ENCODE measurements around the gene EXOC7. TPM values are rescaled to one million over a fixed set of nuclear protein-coding genes. Genes with fewer than 3 reads are reported as not detected.

EXOC7 gene
- total and polyA plus RNA-seq, 2 donors (not counting 1 experiment from before 2014, with no cell fraction given): 66.8 to 88.8 TPM

GRCh38 chr17:76149214-76149613 is 45.6 kb upstream of the EXOC7 start:
- DNase-seq (ENCODE audit: low read depth in 2 of 2): no peak
- no peaks in the 10 kb centered on the region for H3K9me3 ChIP-seq (ENCODE audit: control insufficient read depth, insufficient read depth, low read depth, low read length)
- no peaks in the 10 kb centered on the region for H3K4me1 ChIP-seq (ENCODE audit: control insufficient read depth, extremely low read depth, insufficient read depth, low read length)
- no peak overlapping the region for H3K9ac ChIP-seq (ENCODE audit: insufficient read depth, low read length)
- TF ChIP-seq CTCF (conservative IDR thresholded peaks at IDR 0.05 in 1 of 2, IDR thresholded peaks at IDR 0.05 in 1 of 2; ENCODE audit: low read depth in 1 of 2, low read length in 2 of 2) (no peak), EZH2 (IDR thresholded peaks at IDR 0.05; ENCODE audit: low read length, missing control alignments) (no peak)
- no peak overlapping the region for H3K27ac ChIP-seq (ENCODE audit: insufficient read depth, low read length)
- no peaks in the 10 kb centered on the region for H3K36me3 ChIP-seq (ENCODE audit: control insufficient read depth, insufficient read depth, low read length)
- no peak overlapping the region for H2AFZ ChIP-seq (ENCODE audit: low read length)
- H3K4me3 ChIP-seq (replicated peaks in 1 of 4; ENCODE audit: control extremely low read depth in 1 of 4, insufficient read depth in 1 of 4, low read depth in 3 of 4, low read length in 4 of 4): no peak overlapping the region
- no peaks in the 10 kb centered on the region for H3K27me3 ChIP-seq (ENCODE audit: control insufficient read depth, insufficient read depth, low read length)
- no peaks in the 10 kb centered on the region for H3K79me2 ChIP-seq (ENCODE audit: control insufficient read depth, insufficient read depth, low read length)
- H4K20me1 ChIP-seq (ENCODE audit: control insufficient read depth, extremely low read depth, insufficient read depth, low read length): no peaks in the 10 kb centered on the region
- H3K4me2 ChIP-seq (ENCODE audit: extremely low read depth, insufficient read depth, low read length): no peak overlapping the region

GRCh38 chr17:76148015-76148326 is 44.4 kb upstream of the EXOC7 start:
- Histone ChIP-seq H3K36me3 (ENCODE audit: control insufficient read depth, insufficient read depth, low read length) (no peaks in the 10 kb centered on the region), H2AFZ (ENCODE audit: low read length) (no peak overlapping the region), H3K9ac (ENCODE audit: insufficient read depth, low read length) (no peak overlapping the region), H3K9me3 (ENCODE audit: control insufficient read depth, insufficient read depth, low read depth, low read length) (no peaks in the 10 kb centered on the region), H3K27ac (ENCODE audit: insufficient read depth, low read length) (no peak overlapping the region), H3K4me3 (replicated peaks in 1 of 4; ENCODE audit: control extremely low read depth in 1 of 4, insufficient read depth in 1 of 4, low read depth in 3 of 4, low read length in 4 of 4) (no peak overlapping the region), H3K79me2 (ENCODE audit: control insufficient read depth, insufficient read depth, low read length) (no peaks in the 10 kb centered on the region), H3K4me1 (ENCODE audit: control insufficient read depth, extremely low read depth, insufficient read depth, low read length) (no peaks in the 10 kb centered on the region), H3K27me3 (ENCODE audit: control insufficient read depth, insufficient read depth, low read length) (no peaks in the 10 kb centered on the region), H3K4me2 (ENCODE audit: extremely low read depth, insufficient read depth, low read length) (no peak overlapping the region), H4K20me1 (ENCODE audit: control insufficient read depth, extremely low read depth, insufficient read depth, low read length) (no peaks in the 10 kb centered on the region)
- TF ChIP-seq CTCF (conservative IDR thresholded peaks at IDR 0.05 in 1 of 2, IDR thresholded peaks at IDR 0.05 in 1 of 2; ENCODE audit: low read depth in 1 of 2, low read length in 2 of 2): no peak
- no peak for TF ChIP-seq EZH2 (IDR thresholded peaks at IDR 0.05; ENCODE audit: low read length, missing control alignments)
- DNase-seq (ENCODE audit: low read depth in 2 of 2): no peak

- Histone ChIP-seq H3K4me1 (ENCODE audit: control insufficient read depth, extremely low read depth, insufficient read depth, low read length) (no peaks in the 10 kb centered on the region), H4K20me1 (ENCODE audit: control insufficient read depth, extremely low read depth, insufficient read depth, low read length) (no peaks in the 10 kb centered on the region), H3K27ac (ENCODE audit: insufficient read depth, low read length) (no peak overlapping the region), H2AFZ (ENCODE audit: low read length) (no peak overlapping the region), H3K4me3 (replicated peaks in 1 of 4; ENCODE audit: control extremely low read depth in 1 of 4, insufficient read depth in 1 of 4, low read depth in 3 of 4, low read length in 4 of 4) (no peak overlapping the region), H3K27me3 (ENCODE audit: control insufficient read depth, insufficient read depth, low read length) (peaks cover under 1% of the 10 kb centered on the region), H3K79me2 (ENCODE audit: control insufficient read depth, insufficient read depth, low read length) (no peaks in the 10 kb centered on the region), H3K9me3 (ENCODE audit: control insufficient read depth, insufficient read depth, low read depth, low read length) (no peaks in the 10 kb centered on the region), H3K9ac (ENCODE audit: insufficient read depth, low read length) (no peak overlapping the region), H3K36me3 (ENCODE audit: control insufficient read depth, insufficient read depth, low read length) (no peaks in the 10 kb centered on the region), H3K4me2 (ENCODE audit: extremely low read depth, insufficient read depth, low read length) (no peak overlapping the region)
- DNase-seq (ENCODE audit: low read depth in 2 of 2): peak; percentile 12 to 48
- no peak for TF ChIP-seq EZH2 (IDR thresholded peaks at IDR 0.05; ENCODE audit: low read length, missing control alignments)
- peak; percentile 45 to 64 for TF ChIP-seq CTCF (conservative IDR thresholded peaks at IDR 0.05 in 1 of 2, IDR thresholded peaks at IDR 0.05 in 1 of 2; ENCODE audit: low read depth in 1 of 2, low read length in 2 of 2)
Measured at GRCh38 chr17:76147211-76148014, 43.8 kb upstream of the EXOC7 start.

All from fibroblast of lung (primary cell).